ENCODE measurements around the gene CPT1A. TPM values are rescaled to one million over a fixed set of nuclear protein-coding genes. Genes with fewer than 3 reads are reported as not detected.

Gene CPT1A
- total RNA-seq, 4 donors from 2014 or later = 32.9 to 84.9 (median 49.2) TPM

DNA sequence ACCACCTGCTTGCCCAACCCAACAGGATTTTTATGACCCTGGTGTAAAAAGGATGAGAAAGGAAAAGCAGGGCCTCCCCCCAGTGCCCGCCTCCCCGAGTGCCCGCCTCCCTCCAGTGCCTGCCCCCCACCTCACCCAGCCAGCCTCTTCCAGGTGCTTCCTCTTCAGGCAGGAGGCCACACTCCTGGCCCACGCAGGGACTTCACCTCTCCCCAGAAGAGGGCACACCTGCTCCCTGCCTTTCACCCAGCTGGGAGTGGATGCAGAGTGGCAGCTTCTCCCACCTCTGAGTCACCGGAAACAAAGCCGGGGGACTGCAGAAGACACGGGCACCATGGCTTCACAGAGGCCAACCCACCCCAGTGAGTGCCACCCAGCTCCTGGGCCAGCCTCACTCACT is 16.1 kb downstream of the CPT1A start:
- TF ChIP-seq, protein P1, sequence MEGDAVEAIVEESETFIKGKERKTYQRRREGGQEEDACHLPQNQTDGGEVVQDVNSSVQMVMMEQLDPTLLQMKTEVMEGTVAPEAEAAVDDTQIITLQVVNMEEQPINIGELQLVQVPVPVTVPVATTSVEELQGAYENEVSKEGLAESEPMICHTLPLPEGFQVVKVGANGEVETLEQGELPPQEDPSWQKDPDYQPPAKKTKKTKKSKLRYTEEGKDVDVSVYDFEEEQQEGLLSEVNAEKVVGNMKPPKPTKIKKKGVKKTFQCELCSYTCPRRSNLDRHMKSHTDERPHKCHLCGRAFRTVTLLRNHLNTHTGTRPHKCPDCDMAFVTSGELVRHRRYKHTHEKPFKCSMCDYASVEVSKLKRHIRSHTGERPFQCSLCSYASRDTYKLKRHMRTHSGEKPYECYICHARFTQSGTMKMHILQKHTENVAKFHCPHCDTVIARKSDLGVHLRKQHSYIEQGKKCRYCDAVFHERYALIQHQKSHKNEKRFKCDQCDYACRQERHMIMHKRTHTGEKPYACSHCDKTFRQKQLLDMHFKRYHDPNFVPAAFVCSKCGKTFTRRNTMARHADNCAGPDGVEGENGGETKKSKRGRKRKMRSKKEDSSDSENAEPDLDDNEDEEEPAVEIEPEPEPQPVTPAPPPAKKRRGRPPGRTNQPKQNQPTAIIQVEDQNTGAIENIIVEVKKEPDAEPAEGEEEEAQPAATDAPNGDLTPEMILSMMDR (IDR thresholded peaks at IDR 0.05) = no peak
- no peak for TF ChIP-seq POLR2A (IDR thresholded peaks at IDR 0.05)
- TF ChIP-seq EP300 (IDR thresholded peaks at IDR 0.05) = no peak
- H3K9me3 ChIP-seq = no peaks in the 10 kb centered on the region
- no peak for DNase-seq (ENCODE audit: low spot score in 2 of 2)
- peaks cover 0 to 13% (median 0%) of the 10 kb centered on the region in 3 donors for H3K36me3 ChIP-seq
- H3K27ac ChIP-seq = no peak overlapping the region
- peaks cover 0 to 40% (median 23%) of the 10 kb centered on the region in 4 donors for H3K4me1 ChIP-seq
- H3K27me3 ChIP-seq = no peaks in the 10 kb centered on the region
- WGBS, 2 donors = 72 to 77% methylated on average over 7 of the region's 7 CpGs
- no peak overlapping the region for H3K4me3 ChIP-seq

DNA sequence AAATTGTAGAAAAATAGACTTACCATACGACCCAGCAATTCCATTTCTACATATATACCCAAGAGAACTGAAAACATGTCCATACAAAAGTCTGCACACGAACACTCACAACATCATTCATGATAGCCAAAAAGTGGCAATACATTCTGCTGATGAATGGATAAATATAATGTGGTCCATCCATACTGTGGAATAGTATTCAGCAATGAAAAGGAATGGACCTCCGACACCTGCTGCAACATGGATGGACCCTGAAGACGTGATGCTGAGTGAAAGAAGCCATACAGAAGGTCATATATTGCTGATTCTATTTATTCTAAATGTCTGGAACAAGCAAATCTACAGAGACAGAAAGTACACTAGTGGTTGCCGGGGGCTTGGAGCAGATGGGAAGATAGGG is 19.2 kb downstream of the CPT1A start:
- 90 to 96% methylated on average over 5 of the region's 5 CpGs for WGBS, 2 donors
- no peak overlapping the region for H3K27ac ChIP-seq
- no peak overlapping the region for H3K4me3 ChIP-seq
- no peak for TF ChIP-seq POLR2A (IDR thresholded peaks at IDR 0.05)
- TF ChIP-seq, protein P1 (IDR thresholded peaks at IDR 0.05) = no peak
- no peak for TF ChIP-seq EP300 (IDR thresholded peaks at IDR 0.05)
- no peak for DNase-seq (ENCODE audit: low spot score in 2 of 2)
- peaks cover 0 to 13% (median 0%) of the 10 kb centered on the region in 3 donors for H3K36me3 ChIP-seq
- H3K4me1 ChIP-seq = peaks cover 0 to 30% (median 7%) of the 10 kb centered on the region in 4 donors
- no peaks in the 10 kb centered on the region for H3K9me3 ChIP-seq
- H3K27me3 ChIP-seq = no peaks in the 10 kb centered on the region

DNA sequence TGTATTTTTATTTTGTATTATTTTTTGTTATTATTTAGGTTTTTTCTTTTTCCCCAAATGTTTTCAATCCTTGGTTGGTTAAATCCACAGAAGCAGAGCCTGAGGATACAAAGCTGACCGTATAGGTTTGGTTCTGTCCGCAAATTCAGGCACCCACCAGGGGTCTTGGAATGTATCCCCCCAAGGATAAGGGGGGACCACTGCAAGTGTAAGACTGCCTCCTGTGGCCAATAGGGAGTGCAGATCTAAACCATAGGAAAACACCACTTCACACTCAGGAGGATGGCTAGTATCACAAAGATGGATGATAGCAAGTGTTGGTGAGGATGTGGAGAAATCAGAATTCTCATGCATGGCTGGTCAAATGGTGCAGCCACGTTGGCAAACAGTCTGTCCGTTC is 20.0 kb downstream of the CPT1A start:
- no peak overlapping the region for H3K4me3 ChIP-seq
- H3K27me3 ChIP-seq = no peaks in the 10 kb centered on the region
- TF ChIP-seq, protein P1 (IDR thresholded peaks at IDR 0.05) = no peak
- TF ChIP-seq EP300 (IDR thresholded peaks at IDR 0.05) (no peak), POLR2A (IDR thresholded peaks at IDR 0.05) (no peak)
- no peak for DNase-seq (ENCODE audit: low spot score in 2 of 2)
- H3K4me1 ChIP-seq = peaks cover 0 to 28% (median 4%) of the 10 kb centered on the region in 4 donors
- no peak overlapping the region for H3K27ac ChIP-seq
- H3K36me3 ChIP-seq = peaks cover 0 to 13% (median 0%) of the 10 kb centered on the region in 3 donors
- WGBS, 2 donors = 61 to 68% methylated on average over 4 of the region's 4 CpGs
- no peaks in the 10 kb centered on the region for H3K9me3 ChIP-seq

DNA sequence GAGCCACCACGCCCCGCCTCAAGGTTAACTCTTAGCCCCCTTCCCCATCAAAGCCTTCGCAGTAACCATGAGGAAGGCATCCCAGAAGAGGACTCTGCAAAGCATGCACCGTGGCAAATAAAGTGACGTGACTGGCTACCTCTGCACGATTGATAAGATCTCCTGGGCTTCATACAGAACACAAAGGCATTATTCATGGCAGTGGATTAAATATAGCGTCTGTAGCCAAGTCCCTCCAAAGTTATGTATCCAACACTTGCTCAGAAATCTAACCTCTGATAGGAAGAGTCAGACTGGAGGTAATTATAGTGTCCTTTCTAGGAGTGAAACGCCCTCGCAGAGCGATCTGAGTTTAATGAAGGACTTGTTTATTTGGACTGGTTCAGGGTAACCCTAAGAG is 22.4 kb downstream of the CPT1A start:
- Histone ChIP-seq H3K4me3 (no peak overlapping the region), H3K9me3 (no peaks in the 10 kb centered on the region), H3K4me1 (peaks cover 0 to 20% (median 0%) of the 10 kb centered on the region in 4 donors), H3K27me3 (no peaks in the 10 kb centered on the region), H3K36me3 (peaks cover 0 to 32% (median 8%) of the 10 kb centered on the region in 3 donors), H3K27ac (no peak overlapping the region)
- TF ChIP-seq, protein P1 (IDR thresholded peaks at IDR 0.05) = no peak
- no peak for TF ChIP-seq POLR2A (IDR thresholded peaks at IDR 0.05)
- no peak for TF ChIP-seq EP300 (IDR thresholded peaks at IDR 0.05)
- DNase-seq (ENCODE audit: low spot score in 2 of 2) = no peak
- 57 to 60% methylated on average over 10 of the region's 10 CpGs for WGBS, 2 donors

DNA sequence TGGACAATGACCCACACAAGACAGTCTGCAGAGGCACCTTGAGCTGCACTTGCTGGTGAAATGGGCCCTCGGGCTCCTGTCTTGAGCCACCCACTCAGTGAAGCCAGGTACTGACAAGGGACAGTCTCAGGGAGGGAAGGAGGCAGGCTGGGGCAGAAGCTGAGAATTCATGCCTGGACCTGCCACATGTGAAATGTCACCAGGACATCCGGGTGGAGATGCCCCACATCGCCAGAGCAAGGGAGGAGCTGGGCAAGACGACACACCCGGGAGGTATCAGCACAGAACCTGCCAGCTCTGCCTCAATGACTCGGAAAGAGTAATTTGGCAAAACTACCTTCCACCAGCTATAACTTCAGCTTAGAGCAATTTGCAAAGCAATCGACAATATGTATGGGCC is 23.5 kb downstream of the CPT1A start:
- Histone ChIP-seq H3K4me3 (no peak overlapping the region), H3K4me1 (peaks cover 0 to 20% (median 0%) of the 10 kb centered on the region in 4 donors), H3K27ac (no peak overlapping the region), H3K9me3 (no peaks in the 10 kb centered on the region), H3K27me3 (no peaks in the 10 kb centered on the region), H3K36me3 (peaks cover 0 to 44% (median 8%) of the 10 kb centered on the region in 3 donors)
- WGBS, 2 donors = 80 to 90% methylated on average over 3 to 7 of the region's 7 CpGs
- no peak for DNase-seq (ENCODE audit: low spot score in 2 of 2)
- TF ChIP-seq POLR2A (IDR thresholded peaks at IDR 0.05) (no peak), EP300 (IDR thresholded peaks at IDR 0.05) (no peak)
- TF ChIP-seq, protein P1 (IDR thresholded peaks at IDR 0.05) = no peak
